ENCODE results near the gene BTBD6.
"Not testable (repeated sequence)": the region's sequence is repeated elsewhere in the genome, so short reads cannot be mapped to it uniquely, and the experiment has no call there.

DNA sequence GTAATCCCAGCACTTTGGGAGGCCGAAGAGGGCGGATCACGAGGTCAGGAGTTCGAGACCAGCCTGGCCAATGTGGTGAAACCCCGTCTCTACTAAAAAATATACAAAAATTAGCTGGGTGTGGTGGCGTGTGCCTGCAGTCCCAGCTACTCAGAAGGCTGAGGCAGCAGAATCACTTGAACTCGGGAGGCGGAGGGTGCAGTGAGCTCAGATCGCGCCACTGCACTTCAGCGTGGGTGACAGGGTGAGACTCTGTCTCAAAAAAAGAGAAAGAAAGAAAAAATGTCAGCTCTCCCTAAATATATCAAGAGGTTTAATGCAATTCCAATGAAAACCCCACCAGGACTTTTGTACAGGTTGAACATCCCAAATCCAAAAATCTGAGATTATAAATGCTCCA lies 49.0 kb downstream of the BTBD6 start:
- TF ChIP-seq, protein P1, sequence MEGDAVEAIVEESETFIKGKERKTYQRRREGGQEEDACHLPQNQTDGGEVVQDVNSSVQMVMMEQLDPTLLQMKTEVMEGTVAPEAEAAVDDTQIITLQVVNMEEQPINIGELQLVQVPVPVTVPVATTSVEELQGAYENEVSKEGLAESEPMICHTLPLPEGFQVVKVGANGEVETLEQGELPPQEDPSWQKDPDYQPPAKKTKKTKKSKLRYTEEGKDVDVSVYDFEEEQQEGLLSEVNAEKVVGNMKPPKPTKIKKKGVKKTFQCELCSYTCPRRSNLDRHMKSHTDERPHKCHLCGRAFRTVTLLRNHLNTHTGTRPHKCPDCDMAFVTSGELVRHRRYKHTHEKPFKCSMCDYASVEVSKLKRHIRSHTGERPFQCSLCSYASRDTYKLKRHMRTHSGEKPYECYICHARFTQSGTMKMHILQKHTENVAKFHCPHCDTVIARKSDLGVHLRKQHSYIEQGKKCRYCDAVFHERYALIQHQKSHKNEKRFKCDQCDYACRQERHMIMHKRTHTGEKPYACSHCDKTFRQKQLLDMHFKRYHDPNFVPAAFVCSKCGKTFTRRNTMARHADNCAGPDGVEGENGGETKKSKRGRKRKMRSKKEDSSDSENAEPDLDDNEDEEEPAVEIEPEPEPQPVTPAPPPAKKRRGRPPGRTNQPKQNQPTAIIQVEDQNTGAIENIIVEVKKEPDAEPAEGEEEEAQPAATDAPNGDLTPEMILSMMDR (IDR thresholded peaks at IDR 0.05): not testable (repeated sequence)
- TF ChIP-seq EP300 (IDR thresholded peaks at IDR 0.05; ENCODE audit: low read depth); POLR2A (IDR thresholded peaks at IDR 0.05): not testable (repeated sequence)

Measured in transverse colon (tissue), 3 donors.